ENCODE results near the gene GRID1. TPM values are rescaled to one million over a fixed set of nuclear protein-coding genes. Genes with fewer than 3 reads are reported as not detected.

The GRID1 gene
- total RNA-seq, 1 experiment from 2014 or later, result not detected

DNA sequence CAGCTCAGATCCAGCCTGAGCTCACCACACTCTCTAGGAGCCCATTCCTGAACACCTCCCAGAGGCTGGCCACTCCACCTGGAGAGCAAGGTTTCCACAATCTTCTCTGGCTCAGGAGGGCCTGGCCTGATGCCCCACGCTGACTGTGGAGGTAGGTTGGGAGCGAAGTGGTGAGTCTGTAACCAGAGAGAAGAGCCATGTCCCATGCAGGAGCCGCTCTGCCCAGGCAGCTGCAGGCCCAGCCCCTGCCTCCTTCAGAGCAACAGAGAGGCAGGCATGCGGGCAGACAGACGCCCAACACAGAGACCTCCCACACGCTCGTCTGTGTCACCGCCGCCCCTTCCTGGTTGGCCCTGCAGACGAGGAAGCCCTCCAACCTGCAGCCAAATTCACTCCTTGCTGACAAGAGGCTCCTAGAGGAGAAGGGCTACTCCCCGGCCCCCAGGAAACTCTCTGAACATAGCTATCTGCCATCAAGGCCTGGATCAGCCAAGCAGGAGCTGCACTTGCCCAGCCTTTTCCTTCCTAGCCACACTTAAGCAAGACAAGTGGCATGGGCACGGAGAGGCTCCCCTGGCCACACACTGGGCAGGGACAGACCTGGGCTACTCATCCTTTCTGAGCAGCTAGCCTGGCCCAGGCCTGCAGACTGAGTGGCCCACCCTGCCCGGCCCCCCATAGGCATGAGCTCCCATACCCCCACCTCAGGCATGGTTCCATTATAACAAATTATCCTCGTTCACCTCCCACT, 101.9 kb downstream of the GRID1 start:
- H3K4me1 Mint-ChIP-seq (ENCODE audit: low read depth, unreplicated experiment), result no peaks in the 10 kb centered on the region
- intact Hi-C loops (cut with micrococcal nuclease; ENCODE audit: unreplicated experiment), result loop anchor here (5.0 to 10.0 kb wide), 2 partner anchors 113 to 320 kb away; no protein-coding TSS in a partner anchor
- peaks cover 57% of the 10 kb centered on the region for H3K27me3 Mint-ChIP-seq (ENCODE audit: unreplicated experiment)
- BruUV-seq (replicated peaks), result no TSS peak
- no peaks in the 10 kb centered on the region for H3K9me3 Mint-ChIP-seq (ENCODE audit: low read depth, unreplicated experiment)
- H3K36me3 Mint-ChIP-seq (ENCODE audit: insufficient read depth, unreplicated experiment), result no peaks in the 10 kb centered on the region
- no peak for DNase-seq
- H3K27ac Mint-ChIP-seq (ENCODE audit: unreplicated experiment), result no peak overlapping the region
- CTCF ChIA-PET, result interaction anchor here (0.6 kb wide), 1 partner anchor 55 kb away, joined by 3 read pairs; no protein-coding TSS in a partner anchor
- TF ChIP-seq, protein P1, sequence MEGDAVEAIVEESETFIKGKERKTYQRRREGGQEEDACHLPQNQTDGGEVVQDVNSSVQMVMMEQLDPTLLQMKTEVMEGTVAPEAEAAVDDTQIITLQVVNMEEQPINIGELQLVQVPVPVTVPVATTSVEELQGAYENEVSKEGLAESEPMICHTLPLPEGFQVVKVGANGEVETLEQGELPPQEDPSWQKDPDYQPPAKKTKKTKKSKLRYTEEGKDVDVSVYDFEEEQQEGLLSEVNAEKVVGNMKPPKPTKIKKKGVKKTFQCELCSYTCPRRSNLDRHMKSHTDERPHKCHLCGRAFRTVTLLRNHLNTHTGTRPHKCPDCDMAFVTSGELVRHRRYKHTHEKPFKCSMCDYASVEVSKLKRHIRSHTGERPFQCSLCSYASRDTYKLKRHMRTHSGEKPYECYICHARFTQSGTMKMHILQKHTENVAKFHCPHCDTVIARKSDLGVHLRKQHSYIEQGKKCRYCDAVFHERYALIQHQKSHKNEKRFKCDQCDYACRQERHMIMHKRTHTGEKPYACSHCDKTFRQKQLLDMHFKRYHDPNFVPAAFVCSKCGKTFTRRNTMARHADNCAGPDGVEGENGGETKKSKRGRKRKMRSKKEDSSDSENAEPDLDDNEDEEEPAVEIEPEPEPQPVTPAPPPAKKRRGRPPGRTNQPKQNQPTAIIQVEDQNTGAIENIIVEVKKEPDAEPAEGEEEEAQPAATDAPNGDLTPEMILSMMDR (IDR thresholded peaks at IDR 0.05; ENCODE audit: unreplicated experiment), result no peak
- no peak overlapping the region for H3K4me3 Mint-ChIP-seq (ENCODE audit: low read depth, unreplicated experiment)

DNA sequence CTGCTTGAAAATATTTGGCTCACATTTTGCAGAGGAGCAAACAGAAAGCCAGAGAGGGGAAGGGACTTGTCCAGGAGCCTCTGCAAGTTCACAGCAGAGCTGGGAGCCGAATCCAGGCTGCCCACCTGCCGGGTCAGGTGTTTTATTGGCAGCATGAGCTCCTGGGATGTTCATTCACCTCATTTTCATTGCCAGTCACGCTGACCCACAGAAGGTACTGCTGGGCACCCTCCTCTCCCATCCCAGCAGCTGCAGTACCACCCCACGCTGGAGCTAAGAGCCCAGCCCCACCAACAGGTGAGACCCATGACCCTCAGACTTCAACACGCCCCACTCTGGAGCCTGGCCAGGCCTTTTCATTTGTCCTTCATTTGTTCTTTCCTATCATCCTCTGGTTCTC, 102.7 kb downstream of the GRID1 start:
- no TSS peak for BruUV-seq (replicated peaks)

DNA sequence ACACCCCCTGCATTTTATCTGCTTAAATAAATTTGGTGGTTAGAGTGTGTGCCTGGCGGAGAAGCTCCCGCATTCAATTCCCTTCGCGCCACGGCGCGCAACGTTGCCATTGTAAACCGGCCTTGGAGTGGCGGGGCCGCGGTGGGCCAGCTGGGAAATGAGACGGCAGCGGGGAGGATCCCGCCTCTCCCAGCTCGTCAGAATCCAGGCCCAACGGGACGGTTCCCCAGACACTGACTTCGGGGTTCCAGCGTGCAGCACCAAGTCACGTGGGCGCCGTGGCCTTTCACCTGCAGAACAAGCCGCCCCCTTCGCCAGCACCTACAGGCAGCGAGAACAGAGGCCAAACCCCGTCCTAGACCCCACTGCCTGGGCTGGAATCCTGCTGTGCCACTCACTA, 103.4 kb downstream of the GRID1 start:
- Mint-ChIP-seq H3K4me1 (ENCODE audit: low read depth, unreplicated experiment) (no peaks in the 10 kb centered on the region), H3K27ac (ENCODE audit: unreplicated experiment) (no peak overlapping the region), H3K9me3 (ENCODE audit: low read depth, unreplicated experiment) (no peaks in the 10 kb centered on the region), H3K36me3 (ENCODE audit: insufficient read depth, unreplicated experiment) (no peaks in the 10 kb centered on the region), H3K27me3 (ENCODE audit: unreplicated experiment) (peaks cover 47% of the 10 kb centered on the region), H3K4me3 (ENCODE audit: low read depth, unreplicated experiment) (no peak overlapping the region)
- CTCF ChIA-PET, result no interaction called here
- no peak for DNase-seq
- TF ChIP-seq, protein P1 (IDR thresholded peaks at IDR 0.05; ENCODE audit: unreplicated experiment), result no peak
- intact Hi-C loops (cut with micrococcal nuclease; ENCODE audit: unreplicated experiment), result loop anchor here (5.0 to 10.0 kb wide), 2 partner anchors 114 to 322 kb away; no protein-coding TSS in a partner anchor
- BruUV-seq (replicated peaks), result no TSS peak

More for the DNA sequence above, 102.7 kb downstream of the GRID1 start:
- Mint-ChIP-seq H3K4me3 (ENCODE audit: low read depth, unreplicated experiment) (no peak overlapping the region), H3K27me3 (ENCODE audit: unreplicated experiment) (peaks cover 50% of the 10 kb centered on the region), H3K36me3 (ENCODE audit: insufficient read depth, unreplicated experiment) (no peaks in the 10 kb centered on the region), H3K9me3 (ENCODE audit: low read depth, unreplicated experiment) (no peaks in the 10 kb centered on the region), H3K4me1 (ENCODE audit: low read depth, unreplicated experiment) (no peaks in the 10 kb centered on the region), H3K27ac (ENCODE audit: unreplicated experiment) (no peak overlapping the region)
- DNase-seq, result no peak
- TF ChIP-seq, protein P1 (IDR thresholded peaks at IDR 0.05; ENCODE audit: unreplicated experiment), result no peak
- CTCF ChIA-PET, result no interaction called here
- intact Hi-C loops (cut with micrococcal nuclease; ENCODE audit: unreplicated experiment), result loop anchor here (5.0 to 10.0 kb wide), 2 partner anchors 113 to 321 kb away; no protein-coding TSS in a partner anchor

DNA sequence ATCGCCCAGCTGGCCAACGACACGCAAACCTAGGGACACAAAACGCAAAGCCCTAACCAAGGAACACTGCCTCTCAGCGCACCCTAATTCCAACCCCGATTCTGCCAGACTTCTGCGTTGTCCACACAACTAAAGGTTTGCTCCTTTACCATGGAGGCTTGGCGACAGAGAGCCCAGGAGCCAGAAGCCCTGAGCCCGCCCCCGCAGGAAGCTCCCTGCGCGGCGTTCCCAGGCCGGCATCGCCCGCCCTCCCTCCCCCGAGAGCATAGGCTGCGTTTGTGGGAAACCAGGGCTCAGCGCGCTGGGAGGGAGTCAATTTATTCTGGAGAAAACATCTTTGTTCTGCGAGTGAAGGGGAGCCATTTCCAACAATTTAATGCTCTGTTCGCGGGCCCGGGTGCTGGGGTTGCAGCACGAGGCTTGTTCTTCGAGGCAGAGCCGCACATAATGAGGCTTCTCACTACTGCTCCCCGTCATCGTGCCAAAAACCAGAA, 103.9 kb downstream of the GRID1 start:
- Mint-ChIP-seq H3K27me3 (ENCODE audit: unreplicated experiment) (peaks cover 46% of the 10 kb centered on the region), H3K36me3 (ENCODE audit: insufficient read depth, unreplicated experiment) (no peaks in the 10 kb centered on the region), H3K9me3 (ENCODE audit: low read depth, unreplicated experiment) (no peaks in the 10 kb centered on the region), H3K4me3 (ENCODE audit: low read depth, unreplicated experiment) (no peak overlapping the region), H3K27ac (ENCODE audit: unreplicated experiment) (no peak overlapping the region), H3K4me1 (ENCODE audit: low read depth, unreplicated experiment) (no peaks in the 10 kb centered on the region)
- intact Hi-C loops (cut with micrococcal nuclease; ENCODE audit: unreplicated experiment), result loop anchor here (5.0 to 10.0 kb wide), 2 partner anchors 115 to 322 kb away; no protein-coding TSS in a partner anchor
- TF ChIP-seq, protein P1 (IDR thresholded peaks at IDR 0.05; ENCODE audit: unreplicated experiment), result no peak
- DNase-seq, result no peak
- CTCF ChIA-PET, result interaction anchor here (0.6 to 0.7 kb wide), 2 partner anchors 84 to 98 kb away, joined by 3 read pairs; no protein-coding TSS in a partner anchor
- BruUV-seq (replicated peaks), result no TSS peak
